ENCODE data around the gene FBXO33.

The FBXO33 gene, protein sequence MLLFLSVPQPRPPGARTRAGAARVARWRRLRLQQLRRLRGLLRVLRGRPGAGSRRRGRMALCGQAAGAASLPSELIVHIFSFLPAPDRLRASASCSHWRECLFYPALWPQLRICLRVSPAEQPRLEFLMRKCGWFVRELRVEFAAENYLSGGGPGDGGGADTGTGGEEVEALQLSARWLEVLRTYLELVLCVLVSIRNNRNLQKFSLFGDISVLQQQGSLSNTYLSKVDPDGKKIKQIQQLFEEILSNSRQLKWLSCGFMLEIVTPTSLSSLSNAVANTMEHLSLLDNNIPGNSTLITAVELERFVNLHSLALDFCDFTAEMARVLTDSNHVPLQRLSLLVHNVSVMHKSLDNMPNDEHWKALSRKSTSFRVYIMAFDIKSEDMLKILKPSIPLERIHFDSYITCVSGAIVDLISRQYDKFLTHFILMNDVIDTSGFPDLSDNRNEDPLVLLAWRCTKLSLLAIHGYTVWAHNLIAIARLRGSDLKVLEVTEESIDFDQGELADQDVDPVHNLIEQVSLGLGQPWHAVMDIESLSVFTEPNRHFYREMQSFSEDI

DNA sequence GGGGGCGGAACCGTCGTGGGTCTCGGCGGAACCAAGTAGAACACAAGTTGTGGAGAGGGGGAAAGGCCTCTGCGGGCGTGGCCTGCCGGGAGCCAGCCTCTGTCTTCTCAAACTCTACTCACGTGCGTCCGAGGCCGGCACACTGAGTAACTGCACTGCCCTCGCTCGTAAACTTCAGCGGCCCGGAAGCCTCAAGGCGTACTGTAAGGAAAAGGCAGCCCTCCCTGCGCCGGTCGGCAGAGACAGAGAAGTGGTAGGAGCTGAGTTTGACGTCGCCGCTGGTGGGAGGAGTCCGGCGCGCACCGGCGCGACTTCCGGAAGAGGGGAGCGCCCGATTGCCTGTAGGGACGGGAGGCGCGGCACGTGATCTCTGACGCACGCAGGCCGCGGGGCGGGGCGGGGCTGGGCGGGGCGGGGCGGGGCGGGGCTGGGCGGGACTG lies at the start of gene FBXO33:
TSS of gene FBXO33 (minus strand) at position 255 of the 440 bp plus-strand sequence. CDS start 271 bp downstream, outside the sequence.
- DNase-seq: peak; percentile 82 to 87

DNA sequence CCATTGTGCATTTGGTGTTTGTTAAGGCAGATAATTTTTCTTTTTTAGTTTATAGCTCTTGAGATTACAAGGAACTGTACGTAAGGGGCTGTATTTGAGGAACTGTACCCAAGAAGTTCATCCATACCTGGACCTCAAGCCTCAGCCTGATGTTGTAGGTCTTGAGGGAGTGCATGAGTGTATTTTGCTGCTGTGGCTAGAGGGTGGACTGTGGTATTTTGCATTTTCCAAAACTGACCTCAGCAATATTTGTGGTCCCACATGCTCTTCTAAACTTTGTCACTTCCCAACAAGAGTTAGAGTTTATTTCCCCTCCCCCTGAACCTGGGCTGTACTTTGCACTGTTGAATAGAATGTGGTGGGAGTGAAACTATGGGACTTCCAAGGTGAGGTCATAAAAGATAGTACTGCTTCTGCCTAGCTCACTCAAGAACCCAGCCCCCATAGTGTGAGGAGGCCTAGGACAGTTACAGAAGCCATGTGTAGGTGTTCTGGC lies 42.2 kb upstream of the FBXO33 start:
- DNase-seq: no peak

DNA sequence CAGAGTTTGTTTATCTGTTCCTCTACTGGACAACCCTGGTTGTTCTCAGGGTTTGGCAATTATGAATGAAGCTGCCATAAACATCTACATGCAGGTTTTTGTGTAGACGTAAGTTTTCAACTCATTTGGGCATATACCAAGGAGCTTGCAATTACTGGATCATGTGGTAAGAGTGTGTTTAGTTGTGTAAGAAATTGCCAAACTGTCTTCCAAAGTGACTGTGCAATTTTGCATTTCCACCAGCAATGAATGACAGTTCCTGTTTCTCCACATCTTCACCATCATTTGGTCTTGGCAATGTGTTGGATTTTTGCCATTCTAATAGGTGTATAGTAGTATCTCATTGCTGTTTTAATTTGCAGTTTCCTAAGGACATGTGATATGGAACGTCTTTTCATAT lies 39.8 kb upstream of the FBXO33 start:
- no peak for DNase-seq

DNA sequence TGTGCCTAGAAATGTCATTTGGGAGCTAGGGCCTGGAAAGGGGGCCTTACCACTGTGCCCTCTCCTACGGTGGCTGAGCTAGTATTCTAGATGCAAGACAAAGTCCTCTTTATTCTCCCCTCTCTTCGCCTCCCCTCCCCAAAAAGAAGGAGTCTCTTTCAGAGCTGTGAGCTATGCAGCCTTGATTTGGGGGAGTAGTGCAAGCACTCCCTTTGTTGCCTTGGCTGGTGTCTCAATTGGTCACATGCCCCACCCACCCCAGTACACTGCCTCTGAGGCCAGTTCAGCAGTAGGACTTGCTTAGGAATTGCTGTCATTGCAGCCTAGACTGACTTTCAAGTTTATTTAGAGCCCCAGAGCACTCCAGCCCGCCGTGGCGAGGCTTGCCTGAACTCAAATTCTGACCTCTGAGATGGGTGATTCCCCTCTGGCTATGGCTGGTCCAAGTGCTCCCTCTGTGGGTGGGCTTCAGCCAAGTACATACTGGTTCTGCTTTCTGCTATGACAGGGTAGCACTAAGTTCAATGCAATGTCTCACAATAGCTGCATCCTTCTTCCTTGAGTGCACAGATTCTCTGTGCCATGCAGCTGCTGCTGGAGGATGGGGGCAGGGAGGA lies 37.0 kb upstream of the FBXO33 start:
- no peak for DNase-seq

DNA sequence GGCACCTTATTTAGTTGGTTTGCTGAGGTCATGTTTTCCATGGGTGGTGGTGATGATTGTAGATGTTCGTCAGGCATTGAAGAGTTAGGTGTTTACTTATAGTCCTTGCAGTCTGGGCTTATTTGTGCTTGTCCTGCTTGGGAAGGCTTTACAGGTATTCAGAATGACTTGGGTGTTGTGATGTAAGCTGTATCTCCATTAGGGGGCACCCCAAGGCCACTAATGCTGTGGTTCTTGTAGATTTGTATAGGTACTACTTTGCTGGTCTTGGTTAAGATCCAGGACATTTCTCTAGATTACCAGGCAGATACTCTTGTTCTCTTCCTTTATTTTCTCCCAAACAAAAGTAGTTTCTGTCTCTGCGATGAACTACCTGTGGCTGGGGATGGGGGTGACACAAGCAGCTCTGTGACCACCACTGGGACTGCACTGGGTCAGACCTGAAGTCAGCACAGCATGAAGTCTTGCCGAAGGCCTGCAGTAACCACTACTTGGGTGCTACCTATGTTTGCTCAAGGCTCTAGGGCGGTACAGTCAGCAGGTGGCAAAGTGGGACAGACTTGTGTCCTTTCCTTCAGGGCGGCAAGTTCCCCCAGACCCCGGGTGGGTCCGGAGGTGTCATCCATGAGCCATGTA lies 35.8 kb upstream of the FBXO33 start:
- DNase-seq: no peak

DNA sequence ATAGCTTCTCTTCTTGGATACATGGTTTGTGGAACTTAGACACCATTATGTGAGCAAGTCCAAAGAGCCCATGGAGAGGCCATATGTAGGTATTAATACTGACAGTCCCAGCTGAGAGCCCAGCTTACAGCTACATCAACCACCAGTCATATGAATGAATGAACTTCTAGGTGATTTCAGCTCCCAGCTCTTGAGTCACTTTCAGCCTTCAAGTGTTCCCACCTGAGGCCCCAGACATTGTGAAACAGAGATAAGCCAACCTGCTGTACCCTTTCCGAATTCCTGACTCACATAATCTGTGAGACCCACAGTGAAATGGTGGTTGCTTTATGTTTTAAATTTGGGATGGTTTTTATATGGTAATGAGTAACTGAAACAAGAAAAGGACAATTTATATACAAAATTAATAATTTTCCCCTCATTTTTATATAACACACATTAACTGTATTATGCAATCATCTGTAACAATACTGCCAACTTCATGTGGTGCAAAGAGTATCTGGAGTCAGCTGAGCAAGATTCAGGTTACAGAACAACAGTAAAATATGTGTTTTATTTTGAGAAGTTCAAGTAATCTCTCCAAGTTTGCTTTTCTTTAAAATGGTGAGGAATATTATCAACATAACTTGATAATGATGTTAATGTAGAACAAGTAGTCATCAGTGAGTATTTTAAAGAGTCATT lies 27.7 kb upstream of the FBXO33 start:
- DNase-seq: no peak

DNA sequence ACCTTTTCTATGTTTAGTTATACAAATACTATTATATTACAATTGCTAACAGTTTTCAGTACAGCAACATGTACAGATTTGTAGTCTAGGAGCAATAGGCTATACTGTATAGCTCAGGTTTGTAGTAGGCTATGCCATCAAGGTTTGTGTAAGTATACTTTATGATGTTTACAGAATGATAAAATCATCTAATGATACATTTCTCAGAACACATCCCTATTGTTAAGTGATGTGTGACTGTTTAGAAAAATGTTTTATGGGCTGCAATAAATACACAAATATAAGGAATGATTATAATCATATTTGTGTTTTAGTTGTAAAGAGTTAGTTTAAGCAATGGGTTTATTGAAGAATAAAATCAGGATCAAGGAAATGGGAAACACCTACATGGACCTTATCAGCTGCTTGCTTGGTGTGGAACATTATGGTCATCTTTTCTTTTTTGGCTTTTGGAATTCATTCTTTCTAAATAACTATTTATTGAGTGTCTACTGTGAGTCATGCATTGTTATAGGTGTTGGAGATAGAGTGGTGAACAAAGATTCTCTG lies 24.5 kb upstream of the FBXO33 start:
- no peak for DNase-seq

DNA sequence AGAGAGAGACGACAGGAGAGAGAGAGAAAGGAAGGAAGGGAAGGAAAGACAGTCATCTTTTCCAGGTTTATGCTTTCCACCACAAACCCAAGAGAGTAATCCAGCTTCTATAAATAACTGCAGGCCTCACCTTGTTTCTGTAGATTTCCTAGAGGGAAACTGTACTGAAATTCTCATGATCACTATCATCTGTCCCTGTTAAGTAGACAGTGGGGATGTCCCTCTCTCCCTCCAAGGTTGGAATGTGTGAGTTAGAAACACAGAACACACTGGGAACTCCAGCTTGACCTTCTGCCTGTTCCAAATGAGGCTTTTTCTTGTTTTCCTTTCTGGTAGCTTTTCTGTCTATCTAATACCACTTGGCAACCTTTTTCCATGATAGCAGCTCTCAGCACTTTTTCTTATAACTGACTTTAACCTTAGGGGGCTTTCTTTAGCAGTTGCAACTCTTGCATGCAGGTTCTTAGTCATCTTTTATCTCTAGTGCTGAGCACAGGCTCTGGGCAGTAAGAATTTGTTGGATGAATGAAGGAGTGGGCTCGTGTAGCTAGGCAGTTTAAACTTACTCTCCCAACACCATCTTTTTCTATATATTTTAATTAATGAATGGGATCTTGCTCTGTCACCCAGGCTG lies 22.8 kb upstream of the FBXO33 start:
- no peak for DNase-seq

DNA sequence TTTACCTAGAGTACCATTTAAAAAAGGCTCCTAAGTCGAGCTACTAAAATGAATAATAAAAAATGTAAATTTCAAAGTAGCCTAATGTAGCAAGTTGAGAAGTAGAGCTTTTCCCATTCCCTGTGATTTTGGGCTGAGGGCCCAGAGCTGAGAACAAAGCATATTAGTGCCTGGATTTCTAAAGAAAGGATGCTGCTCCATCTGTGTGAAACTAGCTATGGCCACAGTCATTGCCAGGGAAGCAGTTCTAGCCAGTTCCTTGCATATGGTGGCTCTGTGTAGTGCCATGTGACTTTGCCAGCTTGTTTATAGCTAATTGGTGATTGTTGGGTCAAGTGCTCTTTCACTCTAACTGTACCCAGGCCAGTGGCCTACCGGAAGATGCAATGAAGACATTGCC lies 20.4 kb upstream of the FBXO33 start:
- DNase-seq: no peak

DNA sequence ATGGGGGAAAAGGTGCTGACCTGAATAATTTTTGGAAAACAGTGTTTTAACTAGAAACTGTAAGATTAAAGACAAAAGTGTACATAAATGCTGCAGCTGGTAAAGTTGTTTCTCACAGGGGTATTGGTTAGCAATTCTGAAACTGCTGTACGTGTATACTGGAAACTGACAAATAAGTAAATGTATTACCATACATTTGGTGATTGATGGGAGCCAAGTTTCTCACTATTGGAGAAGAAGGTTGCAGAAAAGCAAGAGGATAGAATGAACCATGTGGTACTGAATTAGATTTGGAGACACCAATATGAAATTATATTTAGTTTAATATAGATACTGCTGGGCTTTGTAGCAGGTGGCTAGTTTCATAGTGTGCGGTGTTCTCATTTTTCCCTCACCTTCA lies 19.6 kb upstream of the FBXO33 start:
- no peak for DNase-seq

DNA sequence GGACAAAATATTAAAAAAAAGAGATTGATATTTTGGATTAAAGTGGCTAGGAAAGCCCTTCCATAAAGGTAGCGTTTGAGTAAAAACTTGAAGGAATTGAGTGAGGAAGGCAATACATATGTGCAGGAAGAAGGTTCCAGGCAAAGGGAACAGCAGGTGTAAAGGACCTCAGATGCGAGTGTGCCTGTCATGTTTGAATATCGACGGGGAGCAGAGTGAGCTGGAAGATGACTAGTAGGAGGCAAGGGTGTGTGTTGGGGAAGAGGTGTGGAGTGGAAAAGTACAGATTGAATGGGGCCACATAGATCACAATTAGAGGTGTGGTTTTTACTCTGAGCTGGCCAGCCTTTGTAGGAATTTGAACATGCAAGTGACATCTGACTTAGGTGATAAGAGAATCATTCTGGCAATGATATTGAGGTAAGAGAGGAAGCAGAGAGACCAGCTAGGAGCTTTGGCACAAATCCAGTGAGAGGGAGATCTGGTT lies 15.0 kb upstream of the FBXO33 start:
- DNase-seq: no peak

DNA sequence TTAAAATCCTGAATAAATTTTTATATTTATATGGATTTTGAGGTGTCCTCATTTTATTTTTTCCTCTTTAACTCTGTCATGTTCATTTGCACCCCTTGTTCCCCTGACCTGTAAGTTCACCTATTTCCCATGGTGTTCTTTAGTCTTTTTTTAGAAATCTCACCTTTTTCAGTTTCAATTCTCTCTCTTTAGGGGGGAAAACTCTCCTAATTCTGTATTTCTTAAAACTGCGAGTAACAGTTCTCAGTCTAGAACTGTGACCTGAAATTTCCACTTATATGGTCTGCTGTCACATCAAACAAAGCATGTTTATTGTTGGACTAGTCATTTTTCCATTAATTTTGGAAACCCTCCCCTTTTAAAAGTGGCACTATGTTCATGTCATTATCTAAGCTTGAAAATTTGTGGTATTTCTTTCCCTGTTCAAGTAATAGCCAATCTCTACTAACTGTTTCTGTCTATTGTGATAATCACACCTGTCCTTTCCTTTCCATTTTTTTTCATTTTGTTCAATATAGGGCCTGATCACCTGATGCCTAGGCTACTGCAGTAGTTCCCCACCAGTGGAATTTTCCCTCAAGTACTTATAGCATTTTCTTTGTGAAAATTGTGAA lies 14.0 kb upstream of the FBXO33 start:
- DNase-seq: no peak

DNA sequence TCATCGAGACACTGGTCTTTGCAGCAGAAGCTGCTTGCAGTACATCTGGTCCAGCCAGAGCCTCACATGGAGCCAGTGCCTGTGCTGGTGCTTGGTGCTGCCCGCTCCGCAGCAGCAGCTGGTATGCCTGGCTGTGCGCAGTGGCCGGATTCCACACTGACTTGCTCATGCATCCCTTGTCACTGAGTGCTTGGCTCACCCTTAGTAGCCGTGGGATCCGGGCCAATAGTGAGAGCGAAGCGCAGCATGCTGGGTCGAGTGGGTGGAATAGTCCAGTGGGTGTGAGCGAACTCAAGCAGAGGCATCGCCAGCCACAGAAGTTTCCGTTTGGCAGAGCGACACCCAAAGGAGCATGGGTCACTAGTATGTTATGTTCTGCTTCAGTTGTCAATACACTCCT lies 10.1 kb upstream of the FBXO33 start:
- no peak for DNase-seq

DNA sequence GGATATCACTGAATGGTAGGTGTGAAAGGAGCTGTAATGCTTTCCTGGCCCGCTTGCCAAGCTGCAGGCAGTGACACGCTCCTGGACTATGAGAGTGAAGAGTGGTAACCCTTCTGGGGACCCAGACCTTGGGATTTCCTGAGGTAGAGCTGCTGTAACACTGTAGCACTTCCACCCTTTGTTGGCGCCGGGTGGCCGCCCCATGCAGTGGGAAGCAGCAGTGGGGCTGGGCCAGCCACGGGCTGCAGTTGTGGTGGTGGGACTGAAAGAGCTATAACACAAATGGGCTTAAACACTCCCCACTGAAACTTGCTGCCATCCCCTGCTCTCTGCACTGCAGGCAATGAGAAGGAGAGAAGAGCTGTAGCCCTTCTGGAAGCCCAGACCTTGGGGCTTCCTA lies 9.6 kb upstream of the FBXO33 start:
- no peak for DNase-seq

DNA sequence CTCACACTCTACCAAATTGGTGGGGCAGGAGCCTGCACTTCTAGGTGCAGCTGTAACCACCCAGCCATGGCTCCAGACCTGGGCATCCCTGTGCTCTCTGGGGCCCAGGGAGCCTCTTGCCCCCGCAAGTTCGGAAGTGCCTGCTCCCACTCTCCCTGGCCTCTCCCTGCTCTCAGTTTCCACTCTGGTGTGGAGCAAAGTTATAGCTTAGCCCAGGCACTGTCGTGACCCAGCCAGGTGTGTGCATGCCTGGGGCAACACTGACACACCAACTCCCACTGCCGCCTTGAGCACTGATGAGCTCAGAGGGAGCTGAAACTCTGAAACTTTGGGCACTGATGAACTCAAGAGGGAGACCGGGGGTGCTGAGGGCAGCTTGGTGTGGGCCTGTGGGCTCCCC lies 8.7 kb upstream of the FBXO33 start:
- DNase-seq: no peak

DNA sequence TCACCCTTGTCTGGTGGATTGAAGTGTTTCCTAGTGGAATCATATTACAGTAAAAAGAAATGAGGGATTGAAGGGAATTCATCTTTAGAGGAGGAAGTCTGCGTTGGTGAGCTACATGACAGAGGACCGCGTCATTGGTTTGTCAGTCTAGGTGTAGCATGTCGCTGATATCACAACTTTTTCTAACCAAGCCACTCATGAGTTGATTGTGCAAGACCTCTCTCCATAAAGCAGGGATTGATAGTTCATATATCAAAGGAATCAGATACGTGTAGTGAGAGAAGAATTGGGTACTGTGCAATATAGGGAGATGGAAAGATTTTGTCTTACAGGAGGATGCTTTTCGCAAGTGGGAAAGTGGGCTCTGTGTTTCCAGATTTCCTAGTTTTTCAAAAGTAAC lies 3.0 kb upstream of the FBXO33 start:
- DNase-seq: no peak

DNA sequence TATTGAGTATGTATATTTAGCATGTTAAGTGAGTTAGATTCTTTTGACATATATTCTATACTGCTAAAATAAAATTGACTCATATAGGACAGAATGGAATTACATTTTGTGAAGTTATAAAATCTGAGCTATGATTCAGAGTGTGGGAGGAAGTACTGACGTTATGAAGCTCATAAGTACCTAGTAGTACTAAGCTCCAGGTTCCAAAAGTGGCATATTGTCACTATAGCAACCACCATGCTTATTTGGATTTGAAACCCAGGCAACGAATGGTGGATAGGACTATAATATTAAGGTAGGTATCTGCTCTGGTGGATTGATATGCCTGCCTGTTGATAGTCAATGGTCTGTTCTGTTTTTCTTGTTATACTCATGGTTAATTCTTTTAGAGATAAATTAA lies 2.2 kb upstream of the FBXO33 start:
- no peak for DNase-seq

DNA sequence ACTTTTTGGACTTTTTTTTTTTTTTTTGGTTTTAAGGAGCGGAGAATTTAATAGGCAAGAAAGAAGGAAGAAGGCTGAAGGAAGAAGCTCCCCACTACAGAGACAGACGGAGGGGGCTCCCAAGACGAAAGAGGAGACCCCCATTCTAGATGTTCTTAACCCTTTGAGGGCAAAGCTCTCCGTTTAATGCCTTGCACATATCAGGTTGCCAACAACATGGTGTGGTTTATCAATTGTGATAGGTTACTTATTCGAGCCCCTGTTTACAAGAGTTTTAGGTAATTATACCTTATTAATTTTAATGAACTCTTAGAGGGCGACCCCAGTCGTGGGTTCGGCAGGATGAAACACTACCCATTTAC lies 1.2 kb upstream of the FBXO33 start:
- no peak for DNase-seq

DNA sequence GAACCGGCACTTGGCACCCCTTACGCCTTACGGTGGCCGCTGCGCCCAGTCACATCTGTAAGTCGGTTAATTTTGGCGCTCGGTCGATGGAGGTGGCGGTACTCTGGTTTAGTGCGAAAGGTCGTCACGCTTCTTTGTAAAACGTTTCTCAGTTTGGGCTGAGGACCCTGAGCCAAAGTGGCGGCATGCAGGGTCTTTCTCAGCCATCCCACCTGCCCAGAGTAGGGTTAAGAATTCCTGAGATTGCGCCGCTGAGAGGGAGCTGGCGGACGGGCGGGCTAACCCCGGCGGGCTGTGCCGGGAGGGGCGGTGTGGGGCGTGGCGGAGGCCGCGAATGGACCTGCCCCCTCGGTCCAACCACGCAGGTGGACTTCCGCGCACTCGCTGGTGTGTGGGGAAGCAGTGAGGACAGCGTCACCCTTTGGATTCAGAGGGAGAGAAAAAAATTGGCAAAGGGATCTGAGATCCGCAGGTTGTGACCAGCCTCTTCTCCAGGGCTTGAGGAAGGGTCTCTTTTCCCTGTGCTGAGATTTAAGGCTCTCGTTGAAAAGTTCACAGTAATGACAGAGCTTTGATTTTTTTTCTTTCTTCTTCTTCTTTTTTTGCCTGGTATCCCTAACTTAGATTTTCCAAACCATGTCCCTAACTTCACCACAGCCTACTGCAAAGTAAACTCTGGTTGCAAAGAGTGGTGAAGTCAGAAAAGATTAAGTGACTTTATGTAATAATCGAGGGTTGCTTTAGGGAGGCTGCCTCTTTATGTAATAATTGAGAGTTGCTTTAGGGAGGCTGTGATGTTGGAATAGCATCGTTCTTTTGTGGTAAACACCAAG lies 602 bp upstream of the FBXO33 start:
- peak; percentile 78 to 87 for DNase-seq

DNA sequence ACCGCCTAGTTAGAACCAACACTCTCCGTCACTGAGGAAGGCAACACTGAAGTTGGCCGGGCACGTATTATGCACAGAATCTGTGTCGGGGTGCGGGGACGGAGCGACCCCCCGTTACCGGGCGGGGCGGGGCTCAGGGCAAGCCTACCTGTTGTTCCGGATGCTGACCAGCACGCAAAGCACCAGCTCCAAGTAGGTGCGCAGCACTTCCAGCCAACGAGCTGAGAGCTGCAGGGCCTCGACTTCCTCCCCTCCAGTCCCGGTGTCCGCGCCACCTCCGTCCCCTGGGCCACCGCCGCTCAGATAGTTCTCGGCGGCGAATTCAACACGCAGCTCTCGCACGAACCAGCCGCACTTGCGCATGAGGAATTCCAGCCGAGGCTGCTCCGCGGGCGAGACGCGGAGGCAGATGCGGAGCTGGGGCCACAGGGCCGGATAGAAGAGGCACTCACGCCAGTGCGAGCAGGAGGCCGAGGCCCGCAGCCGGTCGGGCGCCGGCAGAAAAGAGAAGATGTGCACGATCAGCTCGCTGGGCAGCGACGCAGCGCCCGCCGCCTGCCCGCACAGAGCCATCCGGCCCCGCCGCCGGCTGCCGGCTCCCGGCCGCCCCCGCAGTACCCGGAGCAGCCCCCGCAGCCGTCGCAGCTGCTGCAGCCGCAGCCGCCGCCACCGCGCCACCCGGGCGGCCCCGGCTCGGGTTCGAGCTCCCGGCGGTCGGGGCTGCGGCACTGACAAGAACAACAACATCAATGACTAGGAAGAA lies 636 bp downstream of the FBXO33 start:
- DNase-seq: peak in 1 of 2 experiments; percentile 14
